Stimulated activated CD4-positive, alpha-beta T cell treated with anti-CD3 and anti-CD28 coated beads, Interleukin-2, amount 100 ng/mL, for 4 hours (primary cell): ENCODE measurements around the gene LRP1B.

Source experiments
- DNase-seq: peaks from one replicate; pipeline ENCODE4 v3.0.0-alpha.2; 2020; ENCODE audit warnings: low read depth

The LRP1B gene

GRCh38 chr2:141676139-141676538 lies 454.7 kb downstream of the LRP1B start:
- no peak for DNase-seq

GRCh38 chr2:141666191-141666590 lies 464.6 kb downstream of the LRP1B start:
- DNase-seq: no peak

- no peak for DNase-seq
Measured at GRCh38 chr2:141660232-141660631, 470.6 kb downstream of the LRP1B start.

- no peak for DNase-seq
Measured at GRCh38 chr2:141654311-141654710, 476.5 kb downstream of the LRP1B start.

DNA sequence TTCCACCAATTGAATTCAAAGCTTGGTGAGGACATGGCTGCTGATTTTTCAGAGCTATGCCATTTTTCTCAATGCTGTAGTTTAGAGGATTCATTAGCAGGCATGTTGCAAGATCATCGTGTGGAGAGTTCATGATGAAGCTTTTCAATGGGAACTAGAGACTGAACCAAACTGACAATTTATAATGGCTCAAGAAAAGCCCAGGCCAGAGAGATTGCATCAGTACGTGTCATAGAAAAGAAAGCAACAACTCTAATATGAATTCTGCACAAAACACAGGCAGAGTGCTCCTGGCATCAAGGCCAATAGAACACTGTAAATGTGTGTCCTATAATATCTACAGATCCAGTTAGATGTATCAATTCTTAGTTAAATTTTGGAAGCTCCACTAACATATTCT lies 477.6 kb downstream of the LRP1B start:
- no peak for DNase-seq

- DNase-seq: no peak
Measured at GRCh38 chr2:141652308-141652707, 478.5 kb downstream of the LRP1B start.

GRCh38 chr2:141647353-141647752 lies 483.5 kb downstream of the LRP1B start:
- DNase-seq: no peak

- DNase-seq: no peak
Measured at GRCh38 chr2:141641462-141641861, 489.4 kb downstream of the LRP1B start.

DNA sequence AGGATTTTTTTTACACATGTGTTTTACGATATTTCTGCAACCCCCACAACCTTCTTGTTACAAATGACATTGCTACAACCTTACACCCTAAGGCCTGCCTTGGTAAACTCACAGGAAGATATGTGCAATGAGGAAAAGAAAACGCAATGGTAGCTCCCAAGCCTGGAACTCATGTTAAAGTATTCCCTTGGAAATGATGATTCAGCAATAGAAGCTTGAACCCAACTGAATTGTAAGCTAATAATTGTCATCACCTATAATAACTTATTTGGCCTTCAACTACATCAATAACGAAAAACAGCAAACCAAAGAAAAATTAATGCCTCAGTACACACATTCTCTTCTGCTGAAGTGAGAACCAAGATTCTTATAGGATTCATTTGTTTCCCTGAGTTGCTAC lies 491.0 kb downstream of the LRP1B start:
- DNase-seq: no peak

DNA sequence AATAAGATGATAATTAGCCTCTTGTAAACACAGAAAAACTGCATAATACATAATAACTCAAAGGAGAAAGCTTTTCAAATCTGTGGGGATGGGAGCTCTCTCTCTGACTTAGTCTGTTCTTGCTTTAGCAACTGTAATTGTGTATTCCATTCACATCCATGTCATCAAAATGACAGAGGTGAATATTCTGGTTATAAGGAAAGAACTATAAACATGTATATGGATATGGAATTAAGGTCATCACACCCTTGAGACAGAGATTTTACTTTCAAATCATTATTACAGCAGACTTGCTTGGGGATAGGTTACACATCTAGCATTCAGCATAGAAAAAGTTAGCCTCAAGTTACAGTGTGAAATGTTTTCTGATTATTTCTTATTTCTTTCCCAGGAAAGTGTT lies 497.7 kb downstream of the LRP1B start:
- DNase-seq: no peak

GRCh38 chr2:141630407-141630930 lies 500.3 kb downstream of the LRP1B start:
- DNase-seq: no peak

GRCh38 chr2:141620372-141620771 lies 510.4 kb downstream of the LRP1B start:
- DNase-seq: no peak

DNA sequence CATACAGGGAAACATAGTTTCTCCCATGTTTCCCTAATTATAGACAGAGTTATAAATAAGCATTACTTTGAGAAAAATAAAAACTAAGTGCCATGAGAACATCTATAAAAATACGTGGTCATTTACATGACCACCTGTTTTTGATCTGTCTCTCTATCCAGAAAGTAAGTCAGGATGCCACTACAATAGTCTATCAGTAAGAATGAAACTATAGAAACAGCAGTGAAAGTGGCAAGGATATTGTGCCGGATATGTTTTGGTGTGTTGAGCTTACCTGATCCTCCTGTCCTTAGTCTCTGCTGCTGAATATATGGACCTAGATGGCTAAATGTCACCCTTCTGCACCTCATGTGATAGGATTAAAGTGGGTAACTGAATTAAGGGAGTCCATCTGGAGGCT lies 512.4 kb downstream of the LRP1B start:
- no peak for DNase-seq

GRCh38 chr2:141611981-141612380 lies 518.8 kb downstream of the LRP1B start:
- no peak for DNase-seq

GRCh38 chr2:141611176-141611571 lies 519.6 kb downstream of the LRP1B start:
- no peak for DNase-seq

DNA sequence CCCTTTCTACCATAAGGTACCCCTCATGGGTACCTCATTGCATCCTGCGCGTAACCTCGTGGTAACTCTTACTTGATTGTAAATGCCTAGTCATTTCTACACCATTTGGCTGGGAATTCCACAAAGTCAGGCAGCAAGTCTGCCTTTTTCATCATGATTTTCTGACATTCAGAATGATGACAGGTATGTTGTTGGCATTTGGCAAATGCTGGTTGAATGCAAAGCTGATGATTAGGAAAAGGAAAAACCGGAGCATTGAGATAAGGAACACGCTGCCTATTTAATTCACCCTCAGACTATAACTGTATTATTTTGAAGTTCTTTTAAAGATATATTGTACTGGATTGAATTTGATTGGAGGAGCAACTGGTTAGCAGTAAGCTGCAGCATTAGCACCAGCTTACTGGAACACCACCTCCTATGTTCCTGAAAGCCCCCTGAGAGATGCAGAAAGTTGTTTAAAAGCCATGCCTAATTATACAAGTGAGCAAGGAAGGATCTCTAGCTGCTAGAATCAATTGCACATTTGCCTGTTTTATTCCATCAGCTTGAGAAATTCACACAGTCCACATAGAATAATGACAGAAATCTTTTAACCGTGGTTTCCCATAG lies 520.1 kb downstream of the LRP1B start:
- no peak for DNase-seq

GRCh38 chr2:141605163-141605562 lies 525.7 kb downstream of the LRP1B start:
- DNase-seq: no peak

GRCh38 chr2:141601511-141602152 lies 529.2 kb downstream of the LRP1B start:
- no peak for DNase-seq

DNA sequence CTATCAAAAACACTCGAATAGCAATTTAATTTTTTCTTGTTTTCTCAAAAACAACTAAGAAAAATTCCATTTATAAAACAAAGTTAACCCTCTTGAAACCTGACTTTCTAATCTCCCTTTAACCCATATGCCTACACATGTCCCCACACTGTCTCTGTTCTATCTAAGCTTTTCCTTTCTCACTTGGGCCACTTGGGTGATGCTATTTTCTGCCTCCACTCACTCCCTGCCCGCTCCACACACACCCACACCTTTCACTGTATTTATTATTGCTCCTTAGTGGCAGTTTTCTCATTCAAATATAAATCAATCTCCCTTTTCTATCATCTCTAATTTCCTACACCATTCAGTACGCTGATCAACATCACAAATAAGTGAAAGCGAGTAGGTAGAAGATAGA lies 531.1 kb downstream of the LRP1B start:
- no peak for DNase-seq

DNA sequence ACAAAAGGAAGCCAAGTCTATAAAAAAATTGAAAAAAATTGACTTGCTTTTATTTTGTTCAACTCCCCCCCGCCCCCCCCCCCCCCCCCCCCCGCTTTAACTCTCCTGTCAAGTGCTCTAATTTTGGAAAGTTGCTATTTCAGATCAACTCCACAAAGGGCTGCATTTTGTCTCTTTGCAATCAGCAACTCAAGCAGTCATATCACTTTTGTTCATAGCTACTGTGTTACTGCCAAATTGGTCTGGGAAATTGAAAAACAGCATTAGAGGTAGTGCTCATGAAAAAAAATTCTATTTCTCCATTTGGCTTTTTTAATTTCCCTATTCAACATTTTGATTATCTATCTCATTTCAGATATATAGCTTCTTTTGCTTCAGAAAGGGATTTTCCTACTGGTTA lies 531.8 kb downstream of the LRP1B start:
- DNase-seq: no peak

DNA sequence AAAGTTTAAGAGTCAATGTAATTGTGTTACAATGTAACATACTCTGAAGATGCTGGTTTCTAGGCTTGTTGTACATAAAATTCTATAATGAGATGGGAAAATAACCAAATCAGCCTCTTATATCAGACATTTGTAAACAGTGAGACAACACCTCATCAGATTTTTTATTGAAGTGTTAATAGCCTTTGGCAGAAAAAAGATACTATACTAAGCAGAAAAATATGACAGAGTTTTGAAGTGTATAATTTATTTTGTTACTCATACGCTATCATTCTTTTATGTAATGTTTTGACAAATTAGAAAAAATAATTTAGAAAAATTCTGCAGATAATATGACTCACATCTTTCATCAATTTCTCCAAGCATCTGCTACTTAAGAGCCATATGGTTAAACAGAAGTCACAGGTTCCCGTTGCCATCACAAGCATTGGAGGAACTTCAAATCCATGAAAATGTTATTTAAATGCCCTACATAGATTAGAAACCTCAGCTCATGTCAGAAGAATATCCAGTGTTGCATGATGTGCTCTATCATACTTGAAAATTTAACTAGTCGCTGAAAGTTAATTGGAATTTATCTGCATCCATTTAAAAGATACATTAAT lies 535.4 kb downstream of the LRP1B start:
- no peak for DNase-seq

DNA sequence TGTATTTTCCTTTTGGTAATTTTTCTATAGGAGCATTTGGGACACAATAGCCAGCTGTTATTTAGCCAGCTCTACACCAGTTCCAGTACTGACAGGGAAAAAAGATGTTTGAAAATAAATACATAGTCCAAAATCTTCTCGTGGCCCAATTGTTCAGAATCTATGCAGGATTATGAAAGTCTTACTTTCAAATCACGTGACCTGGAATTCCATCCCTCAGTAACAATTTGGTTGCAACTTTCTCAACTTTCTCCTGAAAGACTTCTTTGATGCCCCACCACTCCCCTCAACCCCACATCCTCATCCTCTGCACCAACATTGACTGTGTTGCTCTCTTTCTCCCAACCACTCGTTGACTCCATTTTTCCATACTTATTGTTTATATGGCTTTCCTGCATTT lies 539.0 kb downstream of the LRP1B start:
- DNase-seq: no peak

GRCh38 chr2:141590620-141591019 lies 540.2 kb downstream of the LRP1B start:
- no peak for DNase-seq

GRCh38 chr2:141589314-141589713 lies 541.5 kb downstream of the LRP1B start:
- DNase-seq: no peak
